NB4 (cell line): ENCODE measurements around the gene MAGI1.

ENCODE experiments used
- MYC ChIP-seq: IDR thresholded peaks from 2 replicates; pipeline ENCODE4 v1.6.1; 2011; ENCODE audit warnings: low read depth, low read length
- TF ChIP-seq, protein P1 (sequence below): IDR thresholded peaks from one replicate; pipeline ENCODE4 v1.5.1; 2012; ENCODE audit warnings: low read depth, low read length

DNA sequence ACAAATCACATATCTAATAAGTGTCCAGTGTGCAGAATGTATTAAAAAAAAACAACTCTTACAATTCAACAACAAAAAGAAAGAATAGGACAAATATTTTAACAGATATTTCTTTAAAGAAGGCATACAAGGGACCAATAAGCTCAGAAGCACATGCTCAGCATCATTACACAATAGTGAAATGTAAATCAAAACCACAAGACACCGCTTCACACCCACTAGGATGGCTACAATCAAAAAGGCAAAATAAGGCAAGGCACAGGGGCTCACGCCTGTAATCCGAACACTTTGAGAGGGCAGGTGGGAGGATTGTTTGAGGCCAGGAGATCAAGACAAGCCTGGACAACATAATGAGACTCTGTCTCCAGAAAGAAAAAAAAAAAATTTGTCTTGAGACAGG lies 255.6 kb downstream of the MAGI1 start:
- TF ChIP-seq, protein P1, sequence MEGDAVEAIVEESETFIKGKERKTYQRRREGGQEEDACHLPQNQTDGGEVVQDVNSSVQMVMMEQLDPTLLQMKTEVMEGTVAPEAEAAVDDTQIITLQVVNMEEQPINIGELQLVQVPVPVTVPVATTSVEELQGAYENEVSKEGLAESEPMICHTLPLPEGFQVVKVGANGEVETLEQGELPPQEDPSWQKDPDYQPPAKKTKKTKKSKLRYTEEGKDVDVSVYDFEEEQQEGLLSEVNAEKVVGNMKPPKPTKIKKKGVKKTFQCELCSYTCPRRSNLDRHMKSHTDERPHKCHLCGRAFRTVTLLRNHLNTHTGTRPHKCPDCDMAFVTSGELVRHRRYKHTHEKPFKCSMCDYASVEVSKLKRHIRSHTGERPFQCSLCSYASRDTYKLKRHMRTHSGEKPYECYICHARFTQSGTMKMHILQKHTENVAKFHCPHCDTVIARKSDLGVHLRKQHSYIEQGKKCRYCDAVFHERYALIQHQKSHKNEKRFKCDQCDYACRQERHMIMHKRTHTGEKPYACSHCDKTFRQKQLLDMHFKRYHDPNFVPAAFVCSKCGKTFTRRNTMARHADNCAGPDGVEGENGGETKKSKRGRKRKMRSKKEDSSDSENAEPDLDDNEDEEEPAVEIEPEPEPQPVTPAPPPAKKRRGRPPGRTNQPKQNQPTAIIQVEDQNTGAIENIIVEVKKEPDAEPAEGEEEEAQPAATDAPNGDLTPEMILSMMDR = no peak
- no peak for TF ChIP-seq MYC
